ENCODE data around the gene OXT.

- TF ChIP-seq, protein P1, sequence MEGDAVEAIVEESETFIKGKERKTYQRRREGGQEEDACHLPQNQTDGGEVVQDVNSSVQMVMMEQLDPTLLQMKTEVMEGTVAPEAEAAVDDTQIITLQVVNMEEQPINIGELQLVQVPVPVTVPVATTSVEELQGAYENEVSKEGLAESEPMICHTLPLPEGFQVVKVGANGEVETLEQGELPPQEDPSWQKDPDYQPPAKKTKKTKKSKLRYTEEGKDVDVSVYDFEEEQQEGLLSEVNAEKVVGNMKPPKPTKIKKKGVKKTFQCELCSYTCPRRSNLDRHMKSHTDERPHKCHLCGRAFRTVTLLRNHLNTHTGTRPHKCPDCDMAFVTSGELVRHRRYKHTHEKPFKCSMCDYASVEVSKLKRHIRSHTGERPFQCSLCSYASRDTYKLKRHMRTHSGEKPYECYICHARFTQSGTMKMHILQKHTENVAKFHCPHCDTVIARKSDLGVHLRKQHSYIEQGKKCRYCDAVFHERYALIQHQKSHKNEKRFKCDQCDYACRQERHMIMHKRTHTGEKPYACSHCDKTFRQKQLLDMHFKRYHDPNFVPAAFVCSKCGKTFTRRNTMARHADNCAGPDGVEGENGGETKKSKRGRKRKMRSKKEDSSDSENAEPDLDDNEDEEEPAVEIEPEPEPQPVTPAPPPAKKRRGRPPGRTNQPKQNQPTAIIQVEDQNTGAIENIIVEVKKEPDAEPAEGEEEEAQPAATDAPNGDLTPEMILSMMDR (IDR thresholded peaks at IDR 0.05) = no peak
- no peak for TF ChIP-seq POLR2A (IDR thresholded peaks at IDR 0.05)
These were observed 30.5 kb downstream of the OXT start for GRCh38 chr20:3101737-3102574.
